Caco-2 (cell line): ENCODE data around the gene ZNHIT6. TPM values are rescaled to one million over a fixed set of nuclear protein-coding genes. Genes with fewer than 3 reads are reported as not detected.

Experiments used
- BruUV-seq: library from RNA; stranded (reverse); fragments of 400-500 nt; replicated peaks from 2 replicates; lab custom pipeline; 2021; lab: Mats Ljungman, UMichigan
- CTCF ChIA-PET: fragments of 300-600 bp; sonication (Branson Sonifier 250); formaldehyde crosslinking; loops from one replicate; lab custom pipeline; 2022; ENCODE audit warnings: antibody characterized with exemption; lab: Charles Lee
- POLR2A ChIA-PET: fragments of 300-600 bp; sonication (Branson Sonifier 250); formaldehyde crosslinking; loops from one replicate; lab custom pipeline; 2022; ENCODE audit warnings: antibody characterized with exemption; lab: Charles Lee
- DNase-seq, 2 experiments: peaks; one replicate each; pipeline versions ENCODE4 v3.0.0 to v3.0.0-alpha.2; 2020 to 2022
- H3K27me3 ChIP-seq: replicated peaks from 2 replicates; pipeline ENCODE4 v1.6.0; 2011; ENCODE audit warnings: low read length; ENCODE audit not compliant: control insufficient read depth, insufficient read depth
- H3K36me3 ChIP-seq: 2 replicates; pipeline ENCODE4 v1.5.1; 2011; ENCODE audit warnings: low read length; ENCODE audit not compliant: control insufficient read depth, insufficient read depth
- H3K4me1 ChIP-seq: fragments of 250-450 bp; sonication (Bioruptor Pico); 2 replicates; pipeline ENCODE4 v1.5.1; 2020; ENCODE audit warnings: mild to moderate bottlenecking
- H3K4me3 ChIP-seq: 2 replicates; pipeline ENCODE4 v1.5.1; 2011; ENCODE audit warnings: low read depth, mild to moderate bottlenecking, control low read depth, low read length
- H3K9me3 ChIP-seq: fragments of 250-450 bp; sonication (Bioruptor Pico); 2 replicates; pipeline ENCODE4 v1.5.1; 2020; ENCODE audit warnings: mild to moderate bottlenecking, moderate library complexity
- H3K27ac Mint-ChIP-seq: one replicate; pipeline ENCODE4 v1.8.0; 2022; ENCODE audit warnings: mixed read lengths; ENCODE audit not compliant: unreplicated experiment
- H3K27me3 Mint-ChIP-seq: one replicate; pipeline ENCODE4 v1.8.0; 2022; ENCODE audit warnings: mixed read lengths; ENCODE audit not compliant: insufficient read depth, unreplicated experiment
- H3K36me3 Mint-ChIP-seq: one replicate; pipeline ENCODE4 v1.8.0; 2022; ENCODE audit warnings: mild to moderate bottlenecking, mixed read lengths; ENCODE audit not compliant: insufficient read depth, unreplicated experiment
- H3K4me1 Mint-ChIP-seq: one replicate; pipeline ENCODE4 v1.8.0; 2022; ENCODE audit warnings: low read depth, mixed read lengths; ENCODE audit not compliant: unreplicated experiment
- H3K4me3 Mint-ChIP-seq: one replicate; pipeline ENCODE4 v1.8.0; 2022; ENCODE audit warnings: mild to moderate bottlenecking, moderate library complexity, mixed read lengths; ENCODE audit not compliant: unreplicated experiment
- H3K9me3 Mint-ChIP-seq: one replicate; pipeline ENCODE4 v1.8.0; 2022; ENCODE audit warnings: mixed read lengths; ENCODE audit not compliant: unreplicated experiment
- CTCF ChIP-seq, 2 experiments: fragments of 200-600 bp in 1 of 2; IDR thresholded peaks; 1 replicate in 1 of 2; 2 replicates in 1 of 2; pipeline versions ENCODE4 v1.5.1 to v1.8.0; 2011 to 2022; ENCODE audit warnings: antibody characterized with exemption in 1 of 2, control low read depth in 1 of 2, inconsistent platforms in 1 of 2, low read depth in 1 of 2, low read length in 1 of 2, mild to moderate bottlenecking in 1 of 2, moderate library complexity in 1 of 2; ENCODE audit not compliant: insufficient read depth in 1 of 2, severe bottlenecking in 1 of 2, unreplicated experiment in 1 of 2
- intact Hi-C: fragments of 100-400 bp; cut with micrococcal nuclease; formaldehyde crosslinking; loops from one replicate; pipeline ENCODE4 v1.10.0; 2022; ENCODE audit not compliant: unreplicated experiment
- total RNA-seq: library from RNA; stranded (reverse); gene quantifications from 2 replicates; pipeline ENCODE4 v1.2.3, GENCODE V29; 2022

Gene ZNHIT6
- total RNA-seq, 1 experiment from 2014 or later: 16.1 TPM

GRCh38 chr1:85746777-85747176, 38.5 kb upstream of the ZNHIT6 start:
- Mint-ChIP-seq H3K9me3 (no peaks in the 10 kb centered on the region), H3K27ac (no peak overlapping the region), H3K36me3 (no peaks in the 10 kb centered on the region), H3K4me3 (no peak overlapping the region), H3K27me3 (no peaks in the 10 kb centered on the region), H3K4me1 (no peaks in the 10 kb centered on the region)
- no peak for TF ChIP-seq CTCF (IDR thresholded peaks at IDR 0.05; ENCODE audit: insufficient read depth in 1 of 2, low read depth in 1 of 2, low read length in 1 of 2, severe bottlenecking in 1 of 2, unreplicated experiment in 1 of 2)
- intact Hi-C loops: no loop called here
- Histone ChIP-seq H3K4me1 (no peaks in the 10 kb centered on the region), H3K36me3 (no peaks in the 10 kb centered on the region), H3K9me3 (no peaks in the 10 kb centered on the region), H3K4me3 (no peak overlapping the region), H3K27me3 (no peaks in the 10 kb centered on the region)
- ChIA-PET CTCF (no interaction called here), POLR2A (no interaction called here)
- DNase-seq: no peak
- BruUV-seq: no TSS peak

GRCh38 chr1:85743814-85744213, 35.6 kb upstream of the ZNHIT6 start:
- no peaks in the 10 kb centered on the region for H3K9me3 ChIP-seq
- no peak overlapping the region for H3K4me3 ChIP-seq
- no peak overlapping the region for H3K27ac Mint-ChIP-seq
- H3K27me3 Mint-ChIP-seq: no peaks in the 10 kb centered on the region
- no peaks in the 10 kb centered on the region for H3K36me3 Mint-ChIP-seq
- BruUV-seq: no TSS peak
- no peaks in the 10 kb centered on the region for H3K9me3 Mint-ChIP-seq
- H3K4me3 Mint-ChIP-seq: no peak overlapping the region
- intact Hi-C loops: no loop called here
- no peaks in the 10 kb centered on the region for H3K27me3 ChIP-seq
- no peak for DNase-seq
- ChIA-PET CTCF (no interaction called here), POLR2A (no interaction called here)
- no peaks in the 10 kb centered on the region for H3K4me1 Mint-ChIP-seq
- no peaks in the 10 kb centered on the region for H3K36me3 ChIP-seq
- no peak for TF ChIP-seq CTCF (IDR thresholded peaks at IDR 0.05; ENCODE audit: insufficient read depth in 1 of 2, low read depth in 1 of 2, low read length in 1 of 2, severe bottlenecking in 1 of 2, unreplicated experiment in 1 of 2)
- H3K4me1 ChIP-seq: no peaks in the 10 kb centered on the region

GRCh38 chr1:85734931-85735330, 26.7 kb upstream of the ZNHIT6 start:
- H3K4me3 Mint-ChIP-seq: no peak overlapping the region
- TF ChIP-seq CTCF (IDR thresholded peaks at IDR 0.05; ENCODE audit: insufficient read depth in 1 of 2, low read depth in 1 of 2, low read length in 1 of 2, severe bottlenecking in 1 of 2, unreplicated experiment in 1 of 2): no peak
- Histone ChIP-seq H3K36me3 (no peaks in the 10 kb centered on the region), H3K9me3 (no peaks in the 10 kb centered on the region), H3K4me3 (no peak overlapping the region), H3K27me3 (no peaks in the 10 kb centered on the region), H3K4me1 (no peaks in the 10 kb centered on the region)
- intact Hi-C loops: no loop called here
- BruUV-seq: no TSS peak
- no peak overlapping the region for H3K27ac Mint-ChIP-seq
- H3K36me3 Mint-ChIP-seq: no peaks in the 10 kb centered on the region
- DNase-seq: no peak
- CTCF ChIA-PET: no interaction called here
- no peaks in the 10 kb centered on the region for H3K27me3 Mint-ChIP-seq
- H3K4me1 Mint-ChIP-seq: no peaks in the 10 kb centered on the region
- POLR2A ChIA-PET: no interaction called here
- H3K9me3 Mint-ChIP-seq: no peaks in the 10 kb centered on the region
